ENCODE measurements around the gene LTBP1.

LTBP1 gene

GRCh38 chr2:33131111-33131510 lies 184.4 kb downstream of the LTBP1 start:
- FAIRE-seq (no peak), DNase-seq (ENCODE audit: insufficient read length) (no peak)
- TF ChIP-seq TAF1 (IDR thresholded peaks at IDR 0.05; ENCODE audit: borderline replicate concordance, low read depth, low read length) (no peak), POLR2A (IDR thresholded peaks at IDR 0.05; ENCODE audit: low read depth, low read length) (no peak), POLR2AphosphoS5 (IDR thresholded peaks at IDR 0.05; ENCODE audit: low read depth, low read length) (no peak)

GRCh38 chr2:33131749-33132148 lies 185.0 kb downstream of the LTBP1 start:
- FAIRE-seq (no peak), DNase-seq (ENCODE audit: insufficient read length) (no peak)
- no peak for TF ChIP-seq POLR2AphosphoS5 (IDR thresholded peaks at IDR 0.05; ENCODE audit: low read depth, low read length)
- TF ChIP-seq TAF1 (IDR thresholded peaks at IDR 0.05; ENCODE audit: borderline replicate concordance, low read depth, low read length) = no peak
- TF ChIP-seq POLR2A (IDR thresholded peaks at IDR 0.05; ENCODE audit: low read depth, low read length) = no peak

- FAIRE-seq (no peak), DNase-seq (ENCODE audit: insufficient read length) (no peak)
- TF ChIP-seq POLR2A (IDR thresholded peaks at IDR 0.05; ENCODE audit: low read depth, low read length) (no peak), POLR2AphosphoS5 (IDR thresholded peaks at IDR 0.05; ENCODE audit: low read depth, low read length) (no peak), TAF1 (IDR thresholded peaks at IDR 0.05; ENCODE audit: borderline replicate concordance, low read depth, low read length) (no peak)
Measured at GRCh38 chr2:33133454-33133952, 186.8 kb downstream of the LTBP1 start.

GRCh38 chr2:33134086-33134771 lies 187.5 kb downstream of the LTBP1 start:
- TF ChIP-seq POLR2AphosphoS5 (IDR thresholded peaks at IDR 0.05; ENCODE audit: low read depth, low read length) (no peak), TAF1 (IDR thresholded peaks at IDR 0.05; ENCODE audit: borderline replicate concordance, low read depth, low read length) (no peak), POLR2A (IDR thresholded peaks at IDR 0.05; ENCODE audit: low read depth, low read length) (no peak)
- no peak for DNase-seq (ENCODE audit: insufficient read length)
- FAIRE-seq = no peak

GRCh38 chr2:33134791-33135560 lies 188.2 kb downstream of the LTBP1 start:
- FAIRE-seq (no peak), DNase-seq (ENCODE audit: insufficient read length) (no peak)
- no peak for TF ChIP-seq POLR2A (IDR thresholded peaks at IDR 0.05; ENCODE audit: low read depth, low read length)

DNA sequence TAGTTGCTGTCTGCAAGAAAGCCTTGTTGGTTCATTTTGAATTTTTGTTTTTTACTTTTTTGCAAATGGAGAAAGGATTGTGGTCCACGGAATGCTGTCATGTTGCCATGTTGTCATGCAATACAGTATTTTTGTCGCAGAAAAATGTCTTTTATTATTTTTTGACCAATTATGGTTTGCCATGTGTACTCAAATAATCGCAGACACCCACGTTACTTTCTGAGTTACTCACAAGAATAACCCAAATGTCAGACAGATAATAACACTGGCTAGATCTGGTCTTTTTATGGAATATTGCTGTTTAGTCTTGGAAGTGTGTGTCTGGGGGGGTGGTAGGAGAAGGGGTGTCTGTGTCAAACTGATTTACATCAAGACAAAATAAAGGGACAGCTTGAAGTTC lies 188.9 kb downstream of the LTBP1 start:
- TF ChIP-seq POLR2A (IDR thresholded peaks at IDR 0.05; ENCODE audit: low read depth, low read length) (no peak), POLR2AphosphoS5 (IDR thresholded peaks at IDR 0.05; ENCODE audit: low read depth, low read length) (no peak), TAF1 (IDR thresholded peaks at IDR 0.05; ENCODE audit: borderline replicate concordance, low read depth, low read length) (no peak)
- FAIRE-seq = no peak
- no peak for DNase-seq (ENCODE audit: insufficient read length)

GRCh38 chr2:33136056-33136455 lies 189.3 kb downstream of the LTBP1 start:
- DNase-seq (ENCODE audit: insufficient read length) (no peak), FAIRE-seq (no peak)
- no peak for TF ChIP-seq POLR2AphosphoS5 (IDR thresholded peaks at IDR 0.05; ENCODE audit: low read depth, low read length)
- TF ChIP-seq POLR2A (IDR thresholded peaks at IDR 0.05; ENCODE audit: low read depth, low read length) = no peak
- no peak for TF ChIP-seq TAF1 (IDR thresholded peaks at IDR 0.05; ENCODE audit: borderline replicate concordance, low read depth, low read length)

DNA sequence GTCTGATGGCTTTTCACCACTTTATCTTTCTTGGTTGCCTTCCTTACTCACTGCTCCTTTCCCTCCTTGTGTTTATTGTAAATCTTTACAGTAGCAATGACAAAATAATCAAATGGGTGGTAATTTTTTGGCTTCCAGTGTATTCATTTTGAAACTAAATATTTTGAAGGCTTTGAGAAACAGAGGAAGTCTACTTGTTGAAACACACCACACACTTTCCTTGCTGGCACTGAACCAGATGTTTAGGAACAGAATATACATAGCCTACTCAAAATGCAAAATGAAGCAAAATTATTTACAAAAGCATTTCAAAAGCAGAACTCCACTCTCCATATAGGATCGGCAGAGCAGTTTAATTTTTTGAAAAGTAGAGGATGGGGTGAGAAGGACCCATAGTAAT lies 189.8 kb downstream of the LTBP1 start:
- no peak for FAIRE-seq
- TF ChIP-seq POLR2AphosphoS5 (IDR thresholded peaks at IDR 0.05; ENCODE audit: low read depth, low read length) = no peak
- TF ChIP-seq TAF1 (IDR thresholded peaks at IDR 0.05; ENCODE audit: borderline replicate concordance, low read depth, low read length) = no peak
- TF ChIP-seq POLR2A (IDR thresholded peaks at IDR 0.05; ENCODE audit: low read depth, low read length) = no peak
- no peak for DNase-seq (ENCODE audit: insufficient read length)

- TF ChIP-seq POLR2A (IDR thresholded peaks at IDR 0.05; ENCODE audit: low read depth, low read length) (no peak), POLR2AphosphoS5 (IDR thresholded peaks at IDR 0.05; ENCODE audit: low read depth, low read length) (no peak), TAF1 (IDR thresholded peaks at IDR 0.05; ENCODE audit: borderline replicate concordance, low read depth, low read length) (no peak)
- DNase-seq (ENCODE audit: insufficient read length) = no peak
- FAIRE-seq = no peak
Measured at GRCh38 chr2:33137331-33137730, 190.6 kb downstream of the LTBP1 start.

DNA sequence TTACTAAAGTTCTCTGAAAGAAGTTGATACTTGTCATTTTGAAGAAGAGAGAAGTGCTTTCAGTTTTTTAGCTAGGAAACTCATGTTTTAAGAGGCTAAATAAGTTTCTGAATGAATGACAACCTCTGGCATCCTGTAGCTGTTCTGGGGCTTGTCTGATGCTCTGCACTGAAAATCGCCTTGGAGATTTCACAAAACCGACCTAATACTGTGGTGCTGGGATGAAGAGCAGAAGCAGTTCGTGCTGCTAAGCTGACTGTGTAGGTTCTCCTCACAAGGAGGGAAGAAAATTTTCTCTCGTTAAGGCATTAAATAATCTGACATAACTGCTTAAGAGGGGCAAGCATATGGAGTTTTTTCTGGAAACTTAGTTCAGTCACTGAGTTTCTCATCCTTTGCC lies 193.2 kb downstream of the LTBP1 start:
- no peak for DNase-seq (ENCODE audit: insufficient read length)
- no peak for FAIRE-seq
- TF ChIP-seq TAF1 (IDR thresholded peaks at IDR 0.05; ENCODE audit: borderline replicate concordance, low read depth, low read length) (no peak), POLR2AphosphoS5 (IDR thresholded peaks at IDR 0.05; ENCODE audit: low read depth, low read length) (no peak), POLR2A (IDR thresholded peaks at IDR 0.05; ENCODE audit: low read depth, low read length) (no peak)

DNA sequence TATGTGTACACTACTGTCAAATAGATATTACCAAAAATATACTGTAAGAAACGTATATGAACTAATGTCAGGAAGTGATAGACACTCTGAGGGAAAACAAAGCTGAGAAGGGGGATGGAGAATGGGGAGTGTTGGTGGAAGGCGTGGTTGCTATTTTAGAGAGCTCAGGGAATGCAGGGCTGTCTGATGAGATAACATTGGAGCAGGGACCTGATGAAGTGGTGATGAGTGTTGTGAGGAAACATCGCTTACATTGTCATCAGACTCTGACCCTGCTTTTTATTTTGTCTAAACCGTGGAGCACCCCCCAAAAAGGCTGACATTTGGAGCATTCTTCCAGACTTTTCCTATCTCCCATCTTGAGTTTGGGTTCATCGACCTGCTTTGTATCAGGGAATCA lies 194.7 kb downstream of the LTBP1 start:
- DNase-seq (ENCODE audit: insufficient read length) (no peak), FAIRE-seq (no peak)
- TF ChIP-seq POLR2A (IDR thresholded peaks at IDR 0.05; ENCODE audit: low read depth, low read length) (no peak), POLR2AphosphoS5 (IDR thresholded peaks at IDR 0.05; ENCODE audit: low read depth, low read length) (no peak), TAF1 (IDR thresholded peaks at IDR 0.05; ENCODE audit: borderline replicate concordance, low read depth, low read length) (no peak)

GRCh38 chr2:33142810-33143209 lies 196.1 kb downstream of the LTBP1 start:
- no peak for TF ChIP-seq TAF1 (IDR thresholded peaks at IDR 0.05; ENCODE audit: borderline replicate concordance, low read depth, low read length)
- no peak for TF ChIP-seq POLR2AphosphoS5 (IDR thresholded peaks at IDR 0.05; ENCODE audit: low read depth, low read length)
- no peak for TF ChIP-seq POLR2A (IDR thresholded peaks at IDR 0.05; ENCODE audit: low read depth, low read length)
- no peak for FAIRE-seq
- no peak for DNase-seq (ENCODE audit: insufficient read length)

Data from GM12892 (cell line).